Upper lobe of left lung (tissue), 4 donors: ENCODE results near the gene SPATA16.

Experiments used
- CTCF ChIP-seq, 6 experiments: fragments of 450-650 bp in 4 of 6; fragments of 200-600 bp in 2 of 6; sonication (generic) in 2 of 6; IDR thresholded peaks; one replicate each; pipeline ENCODE4 v1.5.1; 2016 to 2019; ENCODE audit warnings: antibody characterized with exemption in 6 of 6
- POLR2AphosphoS5 ChIP-seq, 2 donors: sonication (generic); formaldehyde crosslinking; IDR thresholded peaks; one replicate each; pipeline ENCODE4 v1.5.1; 2017; ENCODE audit warnings: antibody characterized with exemption in 2 of 2

GRCh38 chr3:172869784-172870518 lies 271.1 kb downstream of the SPATA16 start:
- TF ChIP-seq CTCF (IDR thresholded peaks at IDR 0.05), result no peak
- TF ChIP-seq POLR2AphosphoS5 (IDR thresholded peaks at IDR 0.05), result no peak
